HG02884 (cell line): Measurements from ENCODE around the gene ZFAND2A.
"Not testable (repeated sequence)": the region's sequence is repeated elsewhere in the genome, so short reads cannot be mapped to it uniquely, and the experiment has no call there.

Source experiments
- ATAC-seq: cut with Tn5 transposase; IDR thresholded peaks from one replicate; pipeline ENCODE4 v1.9.1; 2021; ENCODE audit warnings: mild to moderate bottlenecking, moderate library complexity; ENCODE audit not compliant: unreplicated experiment

Gene ZFAND2A

DNA sequence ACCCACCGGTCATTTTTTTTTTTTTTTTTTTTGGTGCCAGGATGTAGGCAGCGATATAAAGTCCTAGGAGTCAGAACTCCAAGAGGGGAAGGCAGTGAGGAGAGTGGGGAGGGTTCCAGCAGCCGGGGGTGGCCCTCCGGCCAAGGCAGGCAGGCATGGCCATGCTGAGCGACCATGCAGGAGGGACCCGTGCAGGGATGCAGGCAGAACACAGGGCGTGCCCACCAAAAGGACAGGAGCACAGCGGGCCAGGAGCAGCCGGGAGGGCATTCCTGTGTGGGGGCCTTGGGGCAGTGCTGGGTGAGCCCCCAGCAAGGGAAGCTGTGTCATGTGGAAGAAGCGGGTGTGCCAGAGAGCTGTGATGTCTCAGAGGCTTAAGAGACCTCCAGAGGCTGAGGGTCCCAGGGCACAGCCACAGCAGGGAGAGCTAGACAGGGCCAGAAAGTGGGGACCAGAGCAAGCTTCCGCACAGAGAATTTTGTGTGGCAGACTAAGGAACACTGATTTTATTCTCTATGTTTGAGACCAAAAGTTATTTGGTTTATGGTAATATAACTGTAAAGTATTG, 5.7 kb downstream of the ZFAND2A start:
- no peak for ATAC-seq

DNA sequence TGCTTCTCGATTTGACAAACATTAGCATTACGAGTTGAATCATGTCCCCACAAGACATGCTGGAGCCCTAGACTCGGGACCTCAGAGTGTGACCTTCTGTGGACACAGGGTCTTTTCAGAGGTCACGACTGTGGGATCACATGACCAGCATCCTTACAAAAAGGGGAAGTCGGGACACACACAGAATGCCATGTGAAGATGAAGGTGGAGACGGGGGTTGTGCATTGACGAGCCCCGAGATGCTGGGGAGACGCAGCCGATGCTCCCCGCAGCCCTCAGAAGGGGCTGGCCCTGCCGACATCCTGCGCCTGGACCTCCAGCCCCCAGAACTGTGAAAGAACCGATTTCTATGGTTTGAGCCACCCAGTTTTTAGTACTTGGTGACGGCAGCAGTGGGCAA, 7.5 kb downstream of the ZFAND2A start:
- ATAC-seq: no peak

DNA sequence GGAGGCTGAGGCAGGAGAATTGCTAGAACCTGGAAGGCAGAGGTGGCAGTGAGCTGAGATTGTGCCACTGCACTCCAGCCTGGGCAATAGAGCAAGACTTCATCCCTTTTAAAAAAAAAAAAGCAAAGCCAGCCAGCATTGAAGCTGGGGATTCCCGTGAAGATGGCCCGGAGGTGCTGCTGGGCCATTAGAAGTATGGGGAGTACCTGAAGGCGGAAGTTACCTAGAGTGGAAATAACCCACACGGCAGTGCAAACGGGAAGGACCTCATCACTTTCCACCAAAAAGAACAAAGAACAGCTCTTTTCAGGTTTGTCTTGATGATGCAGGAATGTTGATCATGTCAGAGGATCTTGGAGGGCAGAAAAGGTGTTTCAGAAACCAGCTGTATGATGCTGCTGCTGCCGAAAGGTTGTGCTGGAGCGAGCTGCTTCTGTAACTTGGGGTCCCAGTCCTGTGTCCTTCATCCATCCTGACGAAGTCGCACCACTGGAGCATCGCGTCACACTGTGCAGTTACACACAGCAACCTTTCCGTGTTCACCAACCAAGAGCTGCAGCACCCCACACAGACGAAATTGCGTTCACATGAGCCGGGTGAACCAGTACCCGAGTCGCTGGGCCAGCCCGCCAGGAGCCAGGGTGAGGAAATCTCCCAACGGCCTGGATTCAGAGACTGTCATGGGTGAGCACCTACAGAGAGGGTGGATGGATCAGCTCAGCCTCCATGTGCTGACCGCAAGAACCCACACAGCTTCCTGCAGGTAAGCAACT, 8.2 kb downstream of the ZFAND2A start:
- no peak for ATAC-seq

DNA sequence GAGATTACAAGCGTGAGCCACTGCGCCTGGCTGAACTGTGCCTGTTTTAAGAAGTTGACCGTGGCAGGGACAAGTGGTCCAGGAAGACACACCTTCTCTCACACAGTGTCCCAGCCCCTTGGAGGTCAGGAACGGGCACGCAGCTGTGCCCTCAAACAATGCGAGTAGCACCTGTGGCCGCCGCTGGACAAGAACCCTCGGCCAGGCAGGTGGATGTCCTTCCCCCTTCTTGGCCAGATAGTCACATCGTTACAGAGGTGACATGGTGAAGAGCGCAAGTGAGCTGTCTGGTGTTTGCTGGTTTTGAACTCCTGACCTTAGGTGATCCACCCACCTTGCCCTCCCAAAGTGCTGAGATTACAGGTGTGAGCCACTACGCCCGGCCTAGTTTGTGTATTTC, 8.8 kb downstream of the ZFAND2A start:
- no peak for ATAC-seq

DNA sequence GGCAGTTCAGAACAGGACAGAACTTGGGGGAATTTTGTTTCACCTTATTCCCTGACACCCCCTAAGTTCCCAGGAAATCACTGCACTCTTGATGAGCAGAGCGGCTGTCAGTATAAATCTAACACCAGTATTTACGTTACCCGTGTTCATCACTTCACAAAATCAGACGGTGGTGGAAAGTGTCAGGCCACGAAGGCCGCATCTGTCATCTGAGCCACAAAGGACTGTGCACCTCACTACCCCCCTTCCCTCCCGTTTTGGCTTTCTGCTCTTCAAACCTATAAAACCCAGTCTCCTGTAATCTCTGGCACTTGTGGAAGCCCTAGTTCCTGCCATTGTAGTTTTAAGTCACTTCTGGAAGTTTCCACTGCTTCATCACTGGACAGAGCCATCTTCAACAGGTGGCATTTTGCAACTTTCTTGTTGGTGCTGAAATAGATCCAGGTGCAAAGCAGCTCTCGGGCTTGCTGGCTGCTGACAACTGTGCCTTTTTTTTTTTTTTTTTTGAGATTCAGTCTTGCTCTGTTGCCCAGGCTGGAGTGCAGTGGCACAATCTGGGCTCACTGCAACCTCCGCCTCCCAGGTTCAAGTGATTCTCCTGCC, 9.5 kb downstream of the ZFAND2A start:
- no peak for ATAC-seq

DNA sequence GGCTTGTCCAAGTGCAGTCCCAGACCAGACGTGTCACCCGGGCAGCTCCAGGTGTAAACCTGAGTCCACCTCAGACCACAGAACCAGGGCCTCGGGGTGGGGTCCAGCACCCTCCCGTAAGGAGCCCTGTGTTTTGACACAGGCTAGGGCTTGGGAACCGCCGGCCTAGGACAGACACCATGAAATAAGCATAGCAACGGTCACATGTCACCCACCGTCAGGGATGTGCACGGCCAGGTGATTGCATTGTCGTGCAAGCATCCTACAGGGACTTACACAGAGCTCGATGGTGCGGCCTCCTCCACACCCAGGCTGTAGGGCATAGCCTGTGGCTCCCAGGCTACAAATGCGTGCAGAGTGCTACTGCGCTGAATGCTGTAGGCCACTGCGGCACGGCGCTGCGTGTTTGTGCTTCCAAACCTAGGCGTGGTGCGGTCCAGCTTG, 10.6 kb downstream of the ZFAND2A start:
- no peak for ATAC-seq

DNA sequence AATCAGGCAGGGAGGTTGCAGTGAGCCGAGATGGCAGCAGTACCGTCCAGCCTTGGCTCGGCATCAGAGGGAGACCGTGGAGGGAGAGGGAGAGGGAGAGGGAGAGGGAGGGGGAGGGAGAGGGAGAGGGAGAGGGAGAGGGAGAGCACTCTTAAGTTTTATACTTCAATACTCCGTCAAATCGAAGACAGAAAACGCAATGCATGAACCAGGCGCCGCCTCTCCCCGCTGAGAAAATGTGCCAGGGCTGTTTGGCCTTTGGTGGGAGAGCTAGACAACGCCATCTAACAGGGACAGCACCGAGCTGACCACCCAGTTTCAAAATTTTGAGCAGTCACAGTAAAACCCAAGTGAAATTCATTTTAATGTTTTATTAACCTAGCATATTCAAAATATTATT, 12.1 kb downstream of the ZFAND2A start:
- not testable (repeated sequence) for ATAC-seq

DNA sequence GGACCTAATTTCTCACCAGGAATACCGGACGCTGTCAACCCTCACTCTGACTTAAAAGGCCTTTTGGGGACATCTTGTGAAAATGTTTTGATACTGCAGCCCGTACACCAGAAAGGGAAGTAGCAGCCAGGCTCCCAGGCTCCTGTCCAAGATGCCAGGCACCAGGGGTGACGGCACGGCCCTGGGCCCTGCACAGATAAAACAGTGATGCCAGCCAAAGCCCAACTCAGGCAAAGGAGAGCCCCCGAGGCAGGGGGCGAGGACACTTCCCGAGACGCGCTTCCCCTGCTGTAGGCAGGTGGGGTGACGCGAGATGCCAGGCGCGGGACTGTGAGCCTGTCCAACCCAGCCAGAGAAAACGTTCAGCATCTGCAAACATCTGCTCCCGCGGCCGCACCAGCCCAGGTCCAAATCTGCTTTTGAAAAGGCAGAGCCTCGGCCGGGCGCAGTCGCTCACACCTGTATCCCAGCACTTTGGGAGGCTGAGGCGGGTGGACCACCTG, 15.7 kb downstream of the ZFAND2A start:
- ATAC-seq: no peak

DNA sequence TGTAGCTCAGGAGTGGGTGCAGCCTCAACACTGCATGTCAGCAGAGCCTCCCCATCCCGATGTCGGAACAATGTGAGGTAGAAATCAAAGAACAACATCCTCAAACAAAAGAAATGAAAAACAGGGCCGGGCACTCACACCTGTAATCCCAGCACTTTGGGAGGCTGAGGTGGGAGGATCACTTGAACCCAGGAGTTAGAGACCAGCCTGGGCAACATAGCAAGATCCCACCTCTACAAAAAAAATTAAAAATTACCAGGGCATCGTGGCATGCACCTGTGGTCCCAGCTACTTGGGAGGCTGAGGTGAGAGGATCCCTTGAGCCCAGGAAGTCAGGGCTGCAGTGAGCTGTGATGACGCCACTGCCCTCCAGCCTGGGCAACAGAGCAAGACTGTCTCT, 17.0 kb downstream of the ZFAND2A start:
- ATAC-seq: not testable (repeated sequence)

DNA sequence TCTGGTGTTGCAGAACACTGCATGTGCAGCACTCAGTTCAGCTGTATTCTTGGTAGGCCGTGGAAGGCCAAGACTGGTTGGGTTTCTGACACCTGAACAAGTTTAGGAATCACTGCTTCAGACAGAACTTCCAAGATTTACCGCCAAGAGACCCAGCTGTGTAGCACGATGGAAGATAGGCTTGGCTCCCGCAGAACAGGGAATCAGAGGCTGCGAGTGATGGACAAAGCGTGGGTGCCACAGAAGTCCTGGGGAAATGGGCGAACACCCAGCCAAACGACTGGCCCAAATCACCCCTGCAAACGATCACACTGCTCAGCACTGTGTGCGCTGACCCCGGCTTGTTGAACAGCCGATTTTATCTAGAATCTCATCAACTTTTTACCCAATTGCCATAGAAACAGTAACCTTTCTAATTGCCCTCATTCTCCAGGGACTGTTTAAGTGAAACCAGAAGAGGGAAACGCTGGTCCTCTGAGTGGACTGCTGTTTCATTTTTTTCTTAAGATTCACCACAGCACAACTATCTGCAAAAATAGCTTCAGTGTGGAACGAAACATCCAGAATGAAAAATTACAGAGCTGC, 17.9 kb downstream of the ZFAND2A start:
- ATAC-seq: no peak

DNA sequence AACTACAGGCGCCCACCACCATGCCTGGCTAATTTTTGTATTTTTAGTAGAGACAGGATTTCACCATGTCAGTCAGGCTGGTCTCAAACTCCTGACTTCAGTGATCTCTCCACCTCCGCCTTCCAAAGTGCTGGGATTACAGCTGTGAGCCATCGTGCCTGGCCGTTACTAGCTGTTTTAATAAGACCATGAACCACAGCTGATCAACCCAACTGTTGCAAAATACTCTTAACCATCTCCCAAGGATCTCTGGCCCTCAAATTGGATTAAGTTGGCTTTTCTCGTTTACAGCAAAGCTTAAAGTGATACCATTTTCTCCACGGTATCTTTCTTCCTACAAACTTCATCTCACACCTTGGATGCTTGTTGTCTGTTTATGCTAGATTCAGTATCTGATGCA, 18.3 kb downstream of the ZFAND2A start:
- ATAC-seq: no peak

DNA sequence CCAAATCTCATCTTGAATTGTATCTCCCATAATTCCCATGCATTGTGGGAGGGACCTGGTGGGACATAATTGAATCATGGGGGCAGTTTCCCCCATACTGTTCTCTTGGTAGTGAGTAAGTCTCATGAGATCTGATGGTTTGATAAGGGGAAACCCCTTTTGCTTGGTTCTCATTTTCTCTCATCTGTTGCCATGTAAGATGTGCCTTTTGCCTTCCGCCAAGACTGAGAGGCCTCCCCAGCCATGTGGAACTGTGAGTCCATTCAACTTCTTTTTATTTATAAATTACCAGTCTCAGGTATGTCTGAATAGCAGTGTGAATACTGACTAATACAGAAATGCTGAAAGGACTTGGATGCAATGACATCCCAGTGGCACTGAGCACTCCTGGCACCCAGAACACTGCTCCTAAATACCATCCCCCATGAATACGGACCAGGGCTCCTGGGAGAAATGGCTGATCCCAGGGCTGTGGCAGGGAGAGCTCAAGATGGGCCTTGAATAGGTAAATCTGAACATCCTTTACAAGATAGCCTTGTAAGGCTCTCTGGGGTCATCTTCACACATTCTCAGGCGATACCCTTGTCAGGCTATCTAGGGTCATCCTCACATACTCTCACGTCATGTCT, 19.4 kb downstream of the ZFAND2A start:
- ATAC-seq: no peak

DNA sequence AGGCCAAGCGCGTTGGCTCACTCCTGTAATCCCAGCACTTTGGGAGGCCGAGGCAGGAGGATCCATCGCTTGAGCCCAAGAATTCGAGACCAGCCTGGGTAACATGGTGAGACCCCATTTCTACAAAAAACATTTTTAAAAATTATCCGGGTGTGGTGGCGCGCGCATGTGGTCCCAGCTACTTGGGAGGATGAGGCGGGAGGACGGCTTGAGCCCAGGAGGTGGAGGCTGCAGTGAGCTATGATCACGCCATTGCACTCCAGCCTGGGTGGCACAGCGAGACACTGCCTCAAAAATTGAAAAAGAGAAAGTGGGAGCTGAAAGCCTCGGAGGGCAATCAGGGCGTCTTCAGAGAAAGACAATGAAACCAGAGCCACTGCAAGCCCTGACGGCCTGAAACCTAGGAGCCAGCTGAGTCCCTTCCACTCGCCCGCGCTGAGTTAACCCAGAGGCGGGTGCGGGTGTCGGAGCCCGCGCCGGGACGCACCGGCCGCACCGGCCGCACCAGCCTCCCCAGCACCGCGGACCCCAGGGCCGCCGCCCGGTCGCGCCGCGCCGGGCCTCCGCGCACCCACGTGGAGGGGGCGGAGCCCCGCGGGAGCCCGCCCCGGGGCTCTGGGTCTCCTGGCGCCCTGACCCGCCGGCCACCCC, 22.4 kb downstream of the ZFAND2A start:
- peak; percentile 48 for ATAC-seq

DNA sequence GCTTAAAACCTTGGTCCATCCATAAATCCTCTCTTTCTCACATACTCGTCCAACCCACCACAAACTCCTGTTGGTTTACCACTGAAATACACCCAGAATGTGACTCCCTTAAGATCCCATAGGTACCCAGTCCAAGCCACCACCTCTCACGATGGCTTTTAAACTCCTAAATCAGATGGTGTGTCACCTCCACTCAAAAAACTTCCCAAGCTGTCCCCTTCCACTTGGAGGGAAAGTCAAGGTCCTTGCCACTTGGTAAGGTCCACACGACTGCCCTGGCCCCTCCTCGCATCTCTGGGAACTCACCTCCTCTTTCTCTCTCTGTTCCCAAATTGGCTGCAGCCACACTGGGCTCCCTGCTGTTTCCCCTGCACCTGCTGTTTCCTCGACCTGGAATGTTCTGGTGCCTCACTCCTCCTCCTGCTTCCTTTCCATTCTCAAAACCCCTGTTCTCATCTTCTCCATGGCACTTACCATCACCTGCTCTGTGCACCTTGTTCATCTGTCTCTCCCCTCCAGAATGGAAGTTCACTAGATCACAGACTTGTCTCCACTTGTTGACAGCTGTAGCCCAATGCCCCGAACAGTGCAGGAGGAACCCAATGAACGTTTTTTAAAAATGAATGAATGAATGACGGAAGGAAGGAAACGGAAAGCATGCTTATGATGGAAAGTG, 23.0 kb downstream of the ZFAND2A start:
- no peak for ATAC-seq

DNA sequence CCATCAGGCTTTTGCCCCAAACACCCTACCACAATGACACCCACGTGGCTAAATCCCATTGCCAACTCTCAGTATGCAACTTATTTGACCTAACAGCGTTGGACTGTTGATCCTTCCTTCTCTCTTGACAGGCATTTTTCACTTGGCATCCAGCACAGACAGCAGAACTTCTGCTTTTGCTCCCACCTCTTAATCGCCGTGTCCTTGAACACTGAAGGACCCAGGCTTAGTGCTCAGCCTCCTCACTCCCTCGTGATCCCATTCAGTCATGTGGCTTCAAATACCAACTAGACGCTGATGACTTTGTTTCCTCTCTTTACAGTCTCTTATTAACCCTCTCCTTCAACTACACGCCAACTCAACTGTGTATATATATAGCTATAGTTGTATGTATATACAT, 25.0 kb downstream of the ZFAND2A start:
- no peak for ATAC-seq

DNA sequence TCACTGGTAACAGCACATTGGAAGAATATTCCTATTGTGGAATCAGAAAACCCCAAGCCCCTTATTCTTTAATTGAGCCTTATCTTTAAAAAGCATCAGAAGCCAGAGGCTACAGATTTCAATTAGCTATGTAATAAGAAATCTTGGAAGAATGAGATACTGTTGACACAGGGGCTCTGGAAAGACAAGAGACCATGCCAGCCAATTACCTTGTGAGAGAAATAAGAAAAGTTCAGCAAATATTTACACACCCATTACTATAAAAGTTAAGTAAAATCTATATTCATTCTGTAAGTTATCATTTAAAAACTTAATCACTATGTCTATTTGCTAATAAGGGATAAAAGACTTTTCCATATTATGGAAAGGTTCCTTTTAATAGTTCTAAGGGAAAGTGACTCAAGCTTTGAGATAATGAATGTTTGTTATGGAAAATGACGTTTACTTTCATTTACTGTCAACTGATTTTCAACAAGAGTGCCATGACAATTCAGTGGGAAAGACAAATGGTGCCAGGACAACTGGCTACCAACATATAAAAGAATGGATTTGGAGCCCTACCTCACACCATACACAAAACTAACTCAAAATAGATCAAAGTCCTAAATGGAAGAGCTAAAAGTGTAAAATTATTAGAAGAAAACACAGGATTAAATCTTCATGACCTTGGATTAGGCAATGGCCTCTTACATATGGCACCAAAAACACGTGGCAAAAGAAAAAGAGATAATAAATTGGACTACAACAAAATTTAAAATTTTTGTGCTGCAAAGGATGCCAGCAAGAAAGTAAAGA, 28.3 kb downstream of the ZFAND2A start:
- no peak for ATAC-seq

DNA sequence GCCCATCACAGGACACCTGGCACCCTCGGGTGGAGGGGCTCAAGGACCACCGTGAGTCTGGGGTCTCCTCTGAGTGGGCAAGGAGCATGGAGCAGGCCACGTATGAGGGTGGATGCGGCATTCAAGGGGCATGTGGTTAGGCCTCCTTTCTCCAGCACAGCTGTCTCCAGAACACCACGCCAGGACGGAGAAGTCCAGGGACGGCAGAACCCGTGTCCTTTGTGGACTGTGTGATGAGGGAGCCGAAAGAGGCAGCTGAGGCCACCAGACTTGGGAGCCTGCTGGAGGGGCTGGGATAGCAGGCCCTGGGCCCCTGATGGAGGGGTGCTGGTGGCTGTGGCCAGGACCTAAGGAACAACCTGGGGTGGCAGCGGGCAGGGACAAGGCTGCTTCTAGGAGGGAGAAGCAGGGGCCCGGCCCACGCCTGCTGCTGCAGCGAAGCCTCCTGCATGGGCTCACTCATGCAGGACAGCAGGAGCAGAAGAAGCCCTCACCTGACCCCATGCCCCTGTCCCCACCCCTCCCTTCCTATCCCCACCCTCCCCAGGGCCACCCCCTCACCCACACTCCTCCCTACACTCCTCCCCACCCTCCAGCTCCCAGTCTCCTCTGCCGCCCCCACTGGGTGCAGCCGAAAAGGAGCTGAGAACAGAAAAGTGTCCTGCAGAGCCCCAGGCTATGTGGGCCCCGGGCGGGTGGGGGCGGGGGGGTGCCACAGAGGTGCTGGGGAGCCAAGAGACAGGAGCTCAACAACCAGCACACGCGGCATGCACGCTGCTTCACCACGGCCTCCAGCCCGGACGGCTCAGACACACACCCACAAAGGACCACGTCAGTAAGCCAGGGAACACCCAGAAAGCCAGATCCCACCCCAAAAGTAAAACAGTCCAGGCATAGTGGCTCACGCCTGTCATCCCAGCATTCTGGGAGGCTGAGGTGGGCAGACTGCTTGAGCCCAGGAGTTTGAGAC, 29.7 kb downstream of the ZFAND2A start:
- no peak for ATAC-seq

DNA sequence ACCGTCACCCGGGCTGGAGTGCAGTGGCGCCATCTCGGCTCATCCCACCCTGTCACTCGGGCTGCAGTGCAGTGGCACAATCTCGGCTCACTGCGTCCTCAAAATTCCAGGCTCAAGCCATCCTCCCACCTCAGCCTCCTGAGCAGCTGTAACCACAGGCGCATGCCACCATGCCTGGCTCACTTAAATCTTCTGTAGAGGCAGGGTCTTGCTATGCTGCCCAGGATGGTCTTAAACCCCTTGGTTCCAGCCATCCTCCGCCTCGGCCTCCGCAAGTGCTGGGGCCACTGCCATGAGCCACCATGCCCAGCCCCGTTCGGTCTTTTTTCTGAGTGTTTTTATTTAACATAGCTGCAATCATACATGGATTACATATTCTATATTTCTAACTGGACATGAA, 30.6 kb downstream of the ZFAND2A start:
- ATAC-seq: no peak
